GM19240 (cell line): Measurements from ENCODE around the gene TTC19.
"Not testable (repeated sequence)": the region's sequence is repeated elsewhere in the genome, so short reads cannot be mapped to it uniquely, and the experiment has no call there.

Source experiments
- DNase-seq: peaks from one replicate; pipeline ENCODE4 v3.0.0; 2011; ENCODE audit warnings: low spot score; ENCODE audit not compliant: insufficient read length

Gene TTC19

GRCh38 chr17:15972497-15972951 lies 27.1 kb upstream of the TTC19 start:
- no peak for DNase-seq

GRCh38 chr17:15973016-15973415 lies 26.6 kb upstream of the TTC19 start:
- DNase-seq: no peak

GRCh38 chr17:15973834-15974233 lies 25.8 kb upstream of the TTC19 start:
- DNase-seq: no peak

GRCh38 chr17:15977894-15978293 lies 21.7 kb upstream of the TTC19 start:
- no peak for DNase-seq

GRCh38 chr17:15978606-15979005 lies 21.0 kb upstream of the TTC19 start:
- DNase-seq: no peak

- not testable (repeated sequence) for DNase-seq
Measured at GRCh38 chr17:15979013-15979412, 20.6 kb upstream of the TTC19 start.

DNA sequence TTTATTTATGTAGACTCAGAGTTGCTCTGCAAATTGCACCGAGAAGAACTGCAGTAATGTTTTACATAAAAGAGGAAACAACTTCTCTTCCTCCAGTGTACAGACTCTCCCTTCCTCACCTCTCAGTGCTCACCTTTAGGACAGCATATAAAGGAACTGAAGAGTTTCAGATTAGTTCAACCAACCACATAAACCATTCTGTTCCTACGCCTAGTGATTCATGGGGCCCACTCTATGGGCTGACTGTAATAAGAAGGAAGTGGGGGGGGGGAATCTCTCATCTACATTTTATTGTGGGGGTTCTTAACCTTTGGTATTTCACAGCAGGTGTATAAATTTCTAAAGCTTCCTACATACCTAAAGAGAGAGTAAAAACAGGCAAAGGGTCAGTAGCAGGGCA lies 18.4 kb upstream of the TTC19 start:
- DNase-seq: no peak

- DNase-seq: no peak
Measured at GRCh38 chr17:15981646-15982580, 17.7 kb upstream of the TTC19 start.

DNA sequence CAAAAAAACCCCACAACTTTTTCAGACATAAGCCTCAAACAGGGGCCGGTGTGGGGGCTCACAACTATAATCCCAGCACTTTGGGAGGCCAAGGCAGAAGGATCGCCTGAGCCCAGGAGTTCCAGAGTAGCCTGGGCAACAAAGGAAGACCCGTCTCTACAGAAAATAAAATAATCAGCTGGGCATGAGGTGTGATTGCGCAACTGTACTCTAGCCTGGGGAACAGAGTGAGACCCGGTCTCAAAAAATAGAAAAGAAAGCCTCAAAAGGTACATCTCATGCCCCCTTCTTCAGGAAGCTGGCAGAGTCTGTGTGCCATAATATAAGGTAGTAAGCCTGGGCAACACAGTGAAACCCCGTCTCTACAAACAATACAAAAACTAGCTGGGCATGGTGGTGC lies 3.3 kb upstream of the TTC19 start:
- DNase-seq: no peak

GRCh38 chr17:15998031-15998562 lies 1.5 kb upstream of the TTC19 start:
- no peak for DNase-seq

DNA sequence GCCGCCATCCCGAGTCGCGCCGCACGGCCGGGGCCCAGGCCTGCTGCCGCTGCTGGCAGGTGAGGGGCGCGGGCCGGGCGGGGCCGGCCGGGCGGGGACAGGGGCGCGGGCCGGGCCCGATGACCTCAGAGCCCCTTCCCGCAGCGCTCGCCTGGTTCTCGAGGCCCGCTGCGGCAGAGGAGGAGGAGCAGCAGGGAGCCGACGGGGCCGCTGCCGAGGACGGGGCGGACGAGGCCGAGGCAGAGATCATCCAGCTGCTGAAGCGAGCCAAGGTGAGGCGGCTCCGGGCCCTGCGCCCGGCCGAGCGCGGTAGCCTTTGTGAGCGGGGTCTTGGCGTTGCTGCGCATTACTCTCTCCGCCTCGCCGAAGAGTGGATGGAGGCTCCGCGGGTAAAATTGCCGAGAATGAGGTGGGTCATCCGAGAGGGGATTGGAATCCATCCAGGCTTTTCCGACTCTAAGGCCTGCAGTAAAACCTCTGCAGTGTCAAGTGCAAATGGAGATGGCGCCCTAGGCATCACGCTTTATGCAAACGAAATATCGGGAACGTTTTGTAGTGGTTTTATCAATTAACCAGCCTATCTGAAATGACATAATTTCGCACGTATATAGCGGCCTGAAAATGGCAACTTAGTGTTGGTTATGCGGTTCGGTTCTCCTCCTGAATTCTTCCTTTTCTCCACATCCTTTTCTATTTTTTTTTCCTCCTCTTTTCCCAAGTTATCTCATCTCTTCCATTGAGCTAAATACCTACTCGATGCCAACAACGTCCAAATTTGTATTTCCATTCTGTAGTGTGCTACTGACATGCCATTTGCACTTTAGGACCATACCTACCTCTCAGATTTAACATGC lies 577 bp downstream of the TTC19 start:
- no peak for DNase-seq

DNA sequence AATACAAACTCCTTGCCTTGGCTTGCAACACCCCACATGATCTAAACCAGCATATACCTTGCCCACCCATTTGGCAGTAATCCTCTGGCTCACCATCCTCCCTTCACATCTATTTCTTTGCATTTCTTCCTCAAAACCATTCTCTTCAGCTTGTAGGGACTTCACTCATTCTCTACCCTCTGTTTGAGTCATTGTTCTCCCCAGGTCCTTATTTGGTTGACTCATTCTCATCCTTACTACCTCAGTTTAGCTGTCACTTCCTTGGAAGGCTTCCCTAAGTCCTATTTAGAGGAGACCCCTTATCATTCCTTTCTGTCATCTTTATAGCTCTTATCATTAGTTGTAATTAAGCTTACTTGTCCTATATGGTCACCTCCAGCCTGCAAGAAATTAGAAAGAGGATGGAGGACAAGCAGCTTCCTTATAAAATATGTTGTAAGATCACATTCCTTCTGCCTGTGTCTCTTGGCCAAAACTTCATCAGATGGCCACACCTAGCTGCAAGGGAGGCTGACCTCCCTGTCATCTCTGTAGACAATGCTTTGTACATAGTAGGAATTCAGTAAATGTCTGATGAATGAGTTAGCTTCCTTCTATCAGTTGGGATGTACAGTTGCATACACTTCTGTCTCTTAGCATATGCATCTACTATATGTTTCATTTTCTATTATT lies 1.7 kb downstream of the TTC19 start:
- no peak for DNase-seq

GRCh38 chr17:16002708-16003260 lies 3.2 kb downstream of the TTC19 start:
- DNase-seq: no peak

- DNase-seq: no peak
Measured at GRCh38 chr17:16003841-16004240, 4.2 kb downstream of the TTC19 start.

- no peak for DNase-seq
Measured at GRCh38 chr17:16005636-16006035, 6.0 kb downstream of the TTC19 start.

DNA sequence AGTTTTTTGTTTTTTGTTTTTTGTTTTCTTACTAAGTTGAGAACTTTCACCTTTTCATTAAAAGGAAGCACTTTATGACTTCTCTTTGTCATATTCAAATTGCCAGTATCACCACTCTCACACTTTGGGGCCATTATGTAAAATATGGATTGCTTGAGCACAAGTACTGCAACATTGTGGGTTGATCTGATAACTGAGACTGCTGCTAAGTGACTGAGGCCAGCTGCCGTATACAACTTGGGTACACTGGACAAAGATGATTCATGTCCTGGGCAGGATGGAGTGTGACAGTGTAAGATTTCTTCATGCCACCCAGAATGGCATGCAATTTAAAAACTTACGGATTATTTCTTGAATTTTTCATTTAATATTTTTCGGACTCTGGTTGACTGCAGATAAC lies 7.8 kb downstream of the TTC19 start:
- DNase-seq: no peak

DNA sequence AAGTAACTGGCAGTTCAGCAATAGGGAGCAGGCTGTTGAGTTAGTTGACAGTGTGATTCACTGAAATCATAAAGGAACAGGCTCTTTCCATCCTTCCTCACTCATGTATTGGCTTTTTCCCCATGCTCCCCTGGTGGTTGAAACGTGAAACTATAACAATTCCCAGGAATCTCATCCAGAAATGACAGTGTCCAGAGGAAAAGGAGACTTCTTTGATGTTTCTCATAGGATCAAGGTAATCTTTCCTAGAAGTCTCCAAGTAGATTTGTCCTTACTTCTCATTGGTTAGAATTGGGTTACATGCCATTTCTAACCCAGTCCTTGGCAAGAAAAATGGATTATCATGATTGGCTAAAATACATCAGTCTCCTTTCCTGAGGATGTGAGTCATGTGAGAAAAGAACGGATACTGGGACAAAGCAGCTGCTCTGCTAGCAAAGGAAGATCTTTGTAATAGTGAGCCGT lies 14.4 kb downstream of the TTC19 start:
- DNase-seq: no peak

GRCh38 chr17:16019347-16019746 lies 19.7 kb downstream of the TTC19 start:
- DNase-seq: no peak

GRCh38 chr17:16023881-16024280 lies 24.3 kb downstream of the TTC19 start:
- DNase-seq: no peak

GRCh38 chr17:16025202-16025601 lies 25.6 kb downstream of the TTC19 start:
- DNase-seq: no peak

GRCh38 chr17:16026895-16027294 lies 27.3 kb downstream of the TTC19 start:
- no peak for DNase-seq
